GM12874 (cell line): Measurements from ENCODE around the gene EFNA1.

Experiments used
- TF ChIP-seq, protein P1 (sequence below): IDR thresholded peaks from 2 replicates; pipeline ENCODE4 v1.5.1; 2011; ENCODE audit warnings: low read depth, mild to moderate bottlenecking, control low read depth, low read length, moderate library complexity; ENCODE audit not compliant: insufficient read depth

EFNA1 gene

DNA sequence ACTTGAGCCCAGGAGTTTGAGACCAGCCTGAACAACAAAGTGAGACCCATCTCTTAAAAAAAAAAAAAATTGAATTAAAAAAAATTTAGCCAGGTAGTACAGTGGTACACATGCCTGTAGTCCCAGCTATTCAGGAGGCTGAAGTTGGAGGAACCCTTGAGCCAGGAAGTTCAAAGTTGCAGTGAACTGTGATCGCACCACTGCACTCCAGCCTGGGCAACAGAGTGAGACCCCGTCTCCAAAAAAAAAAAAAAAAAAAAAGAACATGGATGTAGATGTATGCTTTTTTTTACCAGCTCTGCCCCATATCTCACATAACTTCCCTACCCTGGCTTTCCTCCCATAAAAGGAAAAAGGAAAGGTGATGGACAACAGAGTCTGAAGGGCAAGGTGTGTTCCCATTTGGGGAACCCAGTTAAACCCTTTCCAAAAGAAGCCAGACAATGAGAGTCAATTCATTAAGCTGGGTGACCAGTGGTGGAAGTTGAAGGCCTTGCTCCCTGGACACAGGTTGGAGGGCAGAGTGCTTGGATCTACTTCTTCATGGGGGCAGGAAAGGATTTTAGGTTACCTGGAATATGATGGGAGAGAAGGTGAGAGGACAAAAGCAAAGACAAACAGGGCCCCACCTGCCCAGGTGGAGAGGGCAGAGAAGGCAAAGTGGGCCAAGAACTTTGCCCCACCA, 42.6 kb downstream of the EFNA1 start:
- TF ChIP-seq, protein P1, sequence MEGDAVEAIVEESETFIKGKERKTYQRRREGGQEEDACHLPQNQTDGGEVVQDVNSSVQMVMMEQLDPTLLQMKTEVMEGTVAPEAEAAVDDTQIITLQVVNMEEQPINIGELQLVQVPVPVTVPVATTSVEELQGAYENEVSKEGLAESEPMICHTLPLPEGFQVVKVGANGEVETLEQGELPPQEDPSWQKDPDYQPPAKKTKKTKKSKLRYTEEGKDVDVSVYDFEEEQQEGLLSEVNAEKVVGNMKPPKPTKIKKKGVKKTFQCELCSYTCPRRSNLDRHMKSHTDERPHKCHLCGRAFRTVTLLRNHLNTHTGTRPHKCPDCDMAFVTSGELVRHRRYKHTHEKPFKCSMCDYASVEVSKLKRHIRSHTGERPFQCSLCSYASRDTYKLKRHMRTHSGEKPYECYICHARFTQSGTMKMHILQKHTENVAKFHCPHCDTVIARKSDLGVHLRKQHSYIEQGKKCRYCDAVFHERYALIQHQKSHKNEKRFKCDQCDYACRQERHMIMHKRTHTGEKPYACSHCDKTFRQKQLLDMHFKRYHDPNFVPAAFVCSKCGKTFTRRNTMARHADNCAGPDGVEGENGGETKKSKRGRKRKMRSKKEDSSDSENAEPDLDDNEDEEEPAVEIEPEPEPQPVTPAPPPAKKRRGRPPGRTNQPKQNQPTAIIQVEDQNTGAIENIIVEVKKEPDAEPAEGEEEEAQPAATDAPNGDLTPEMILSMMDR: no peak

DNA sequence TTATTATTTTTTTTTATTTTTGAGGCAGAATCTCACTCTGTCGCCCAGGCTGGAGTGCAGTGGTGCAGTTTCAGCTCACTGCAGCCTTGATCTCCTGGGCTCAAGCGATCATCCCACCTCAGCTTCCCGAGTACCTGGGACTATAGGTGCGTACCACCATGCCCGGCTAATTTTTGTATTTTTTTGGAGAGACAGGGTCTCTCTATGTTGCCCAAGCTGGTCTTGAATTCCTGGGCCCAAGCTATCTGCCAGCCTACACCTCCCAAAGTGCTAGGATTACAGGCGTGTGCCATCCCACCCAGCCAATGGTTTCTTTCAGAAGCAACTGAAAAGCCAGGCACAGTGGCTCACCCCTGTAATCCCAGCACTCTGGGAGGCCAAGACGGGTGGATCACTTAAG, 43.1 kb downstream of the EFNA1 start:
- TF ChIP-seq, protein P1: no peak

DNA sequence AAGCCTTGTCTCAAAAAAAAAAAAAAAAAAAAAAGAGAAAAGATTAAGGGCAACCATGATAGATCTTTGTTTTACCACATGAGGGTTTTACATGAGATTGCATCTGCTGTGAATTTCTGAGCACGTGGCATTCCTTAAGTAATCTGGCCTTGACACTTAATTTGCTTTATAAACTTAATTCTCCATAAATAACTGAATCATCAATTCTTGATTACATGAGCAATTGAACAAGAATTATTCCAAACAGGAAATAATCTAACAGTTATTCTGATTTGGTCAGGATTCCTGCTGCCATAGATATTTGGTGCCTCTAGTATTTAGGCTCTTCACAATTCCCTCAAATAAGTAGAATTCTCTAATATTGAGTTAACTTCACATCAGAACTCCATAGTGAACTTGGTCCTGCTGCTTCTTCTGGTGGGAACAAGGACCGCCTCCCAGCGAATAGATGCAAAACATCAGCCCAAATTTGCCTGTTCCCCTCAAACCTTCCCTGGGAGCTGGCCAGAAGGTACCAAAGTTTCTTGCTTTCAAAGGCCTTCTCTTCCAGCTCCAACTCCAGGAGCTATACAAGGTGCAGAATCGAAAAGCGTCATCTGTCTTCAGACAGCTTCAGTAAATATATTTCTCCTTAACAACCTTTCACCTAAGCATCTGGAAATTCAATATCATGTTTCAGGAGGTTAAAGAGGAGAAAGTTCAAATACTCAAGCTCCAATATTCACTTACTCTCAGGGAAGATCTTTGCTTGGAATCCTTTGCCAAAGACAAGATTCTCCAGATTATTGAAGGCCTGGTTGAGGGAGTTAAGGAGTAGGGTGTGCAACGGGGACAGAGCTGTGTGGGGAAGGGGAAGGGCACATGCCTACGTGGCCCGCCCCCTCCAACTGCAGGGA, 44.4 kb downstream of the EFNA1 start:
- TF ChIP-seq, protein P1: no peak

DNA sequence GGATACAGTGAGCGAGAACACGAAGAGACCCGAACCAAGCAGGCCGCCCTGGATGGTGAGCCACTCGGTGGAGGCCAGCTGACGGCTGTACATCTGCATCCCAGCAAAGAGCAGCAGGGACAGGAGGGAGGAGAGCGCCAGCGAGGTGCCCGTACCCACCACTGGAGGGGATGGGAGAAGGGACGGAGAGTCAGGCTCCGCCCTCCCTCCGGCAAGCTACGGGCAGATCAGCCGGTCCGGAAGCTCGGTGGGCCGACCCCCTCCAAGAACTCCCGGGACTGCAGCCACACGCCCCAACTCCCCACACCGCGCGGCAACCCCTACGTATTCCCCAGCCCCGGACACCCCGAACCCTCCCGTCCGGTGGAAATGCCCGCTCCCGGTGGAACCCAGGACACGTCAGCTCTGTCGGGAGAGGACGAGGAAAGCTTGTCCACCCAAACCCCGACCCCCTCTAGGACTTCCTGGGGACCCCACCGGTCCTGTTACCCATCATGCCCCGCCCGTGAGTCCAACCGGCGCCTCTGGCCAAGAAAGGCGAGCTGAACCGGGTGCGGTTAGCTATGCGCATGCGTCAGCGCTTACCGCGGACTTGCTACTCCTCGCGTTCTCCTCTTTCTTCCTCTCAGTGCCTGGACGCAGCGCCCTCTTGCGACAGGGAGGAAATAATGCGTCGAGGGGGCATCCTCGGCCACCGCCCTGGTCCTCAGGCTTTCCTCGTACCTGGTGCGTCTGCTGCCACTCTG, 45.2 kb downstream of the EFNA1 start, which contains the start of gene KRTCAP2:
KRTCAP2 (minus strand) TSS at position 573 of the 746 bp plus-strand sequence; CDS start at position 493, 80 bp downstream.
- TF ChIP-seq, protein P1: peak; percentile 93

DNA sequence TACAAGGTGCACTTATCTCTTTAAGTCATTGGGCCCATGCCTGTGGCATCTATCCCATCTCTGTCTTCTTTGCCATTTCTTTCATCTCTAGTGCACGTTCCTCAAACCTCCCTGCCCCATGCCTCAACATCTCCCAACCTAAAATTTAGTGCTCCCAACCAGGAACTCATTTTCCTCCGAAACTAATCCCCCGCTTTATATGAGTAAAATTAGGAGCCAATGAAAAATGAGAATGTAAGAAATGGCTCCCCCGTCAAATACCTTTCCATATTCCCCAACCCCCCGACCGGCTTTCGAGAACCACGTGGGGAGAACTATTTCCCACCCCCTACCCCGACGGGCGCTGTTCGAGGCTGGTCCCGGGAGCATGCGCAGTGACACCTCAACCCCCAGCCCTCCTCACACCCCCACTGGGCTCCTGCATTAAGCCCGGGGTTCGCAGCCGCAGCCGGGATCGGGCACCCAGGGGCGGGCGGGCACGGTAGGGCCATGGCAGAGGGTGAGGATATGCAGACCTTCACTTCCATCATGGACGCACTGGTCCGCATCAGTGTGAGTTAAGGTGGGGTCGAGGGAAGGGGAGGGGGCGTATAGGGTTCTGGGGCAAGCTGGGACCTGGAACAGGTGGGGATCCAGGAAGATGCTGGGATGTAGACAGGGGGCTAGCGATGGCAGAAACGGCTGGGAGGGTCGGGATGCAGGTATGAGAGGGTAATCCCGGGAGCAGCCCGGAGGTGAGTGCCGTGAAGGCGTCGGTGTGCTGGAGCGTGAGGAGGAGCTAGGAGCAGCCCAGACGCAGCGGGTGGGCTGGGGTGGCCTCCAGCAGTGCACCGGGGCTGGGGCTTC, 46.0 kb downstream of the EFNA1 start, which contains the start of gene TRIM46:
TRIM46 (plus strand) TSS at position 372 of the 846 bp plus-strand sequence; CDS start at position 490, 118 bp downstream.
- TF ChIP-seq, protein P1: no peak

DNA sequence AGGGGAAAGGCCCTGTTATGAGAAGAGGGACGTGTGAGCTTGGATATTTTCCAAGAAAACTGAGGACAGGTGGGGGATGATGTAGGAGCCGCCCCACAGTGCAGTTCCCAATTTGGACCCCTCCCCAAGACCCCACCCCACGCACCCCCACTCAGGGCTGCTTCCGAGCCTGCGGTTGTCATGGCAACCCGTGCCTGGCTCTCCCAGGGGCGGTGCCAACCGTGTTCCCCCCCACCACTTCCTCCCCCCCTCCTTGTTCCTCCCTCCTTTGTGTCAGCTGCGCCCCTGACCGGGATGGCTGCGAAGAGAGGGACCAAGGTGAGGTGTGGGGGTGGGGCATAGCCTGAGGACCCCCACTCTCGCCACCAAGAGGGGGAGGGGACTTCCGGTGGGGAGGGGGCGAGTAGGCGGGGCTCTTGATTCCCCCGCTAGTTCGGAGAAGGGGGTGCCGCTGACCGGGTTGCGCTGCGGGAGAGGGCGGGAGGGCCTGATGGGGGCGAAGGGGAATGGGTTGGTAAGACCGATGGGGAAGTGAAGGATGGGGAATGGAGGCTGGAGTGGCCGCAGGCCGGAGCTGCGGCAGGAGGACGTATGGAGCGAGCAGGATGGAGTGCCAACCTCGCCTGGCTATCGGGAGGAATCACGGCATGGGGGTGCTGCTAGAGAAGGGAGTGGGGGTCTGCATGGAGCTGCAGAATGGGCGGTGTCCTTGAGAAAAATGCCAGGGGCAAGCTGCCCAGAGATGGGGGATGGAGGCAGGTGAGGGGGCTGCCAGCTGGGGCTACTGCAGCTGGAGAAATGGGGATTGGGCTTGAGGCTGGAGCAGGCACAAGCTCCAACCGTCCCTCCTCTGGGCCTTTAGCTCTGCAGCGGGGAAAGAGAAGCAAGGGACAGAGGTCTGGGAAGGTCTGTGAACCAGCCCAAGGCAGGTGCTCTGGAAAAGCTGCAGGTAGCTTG, 46.9 kb downstream of the EFNA1 start:
- TF ChIP-seq, protein P1: no peak
